Tibial artery (tissue), 4 donors: ENCODE results near the gene PPM1J.

ENCODE experiments used
- DNase-seq, 2 donors: peaks; one replicate each; pipeline ENCODE4 v3.0.0-alpha.2; 2019
- H3K27ac ChIP-seq, 2 donors: fragments of 200-600 bp; sonication (generic) in 1 of 2; 1 replicate in 1 of 2; 2 replicates in 1 of 2; pipeline ENCODE4 v1.5.1; 2018 to 2019; ENCODE audit warnings: mild to moderate bottlenecking in 1 of 2
- H3K27me3 ChIP-seq, 2 donors: fragments of 200-600 bp; sonication (generic) in 1 of 2; one replicate each; pipeline versions ENCODE4 v1.5.1 to v1.6.0; 2016 to 2019
- H3K36me3 ChIP-seq, 3 donors: fragments of 200-600 bp; sonication (generic) in 2 of 3; one replicate each; pipeline ENCODE4 v1.5.1; 2016 to 2019; ENCODE audit warnings: mild to moderate bottlenecking in 2 of 3
- H3K4me1 ChIP-seq, 4 donors: fragments of 200-600 bp; sonication (generic) in 2 of 4; 1 replicate in 3 of 4; 2 replicates in 1 of 4; pipeline ENCODE4 v1.5.1; 2016 to 2019
- H3K4me3 ChIP-seq, 2 donors: fragments of 200-600 bp; sonication (generic) in 1 of 2; 1 replicate in 1 of 2; 2 replicates in 1 of 2; pipeline ENCODE4 v1.5.1; 2018 to 2019; ENCODE audit warnings: mild to moderate bottlenecking in 2 of 2
- H3K9me3 ChIP-seq, 3 donors: fragments of 200-600 bp; sonication (generic) in 1 of 3; one replicate each; pipeline ENCODE4 v1.5.1; 2016 to 2019
- intact Hi-C: fragments of 100-400 bp; cut with DNase I; formaldehyde crosslinking; loops from one replicate; pipeline ENCODE4 v1.15.0; 2023; ENCODE audit warnings: low total_unique reads
- TF ChIP-seq, protein P1 (sequence below), 2 experiments: fragments of 200-600 bp in 1 of 2; fragments of 450-650 bp in 1 of 2; IDR thresholded peaks; one replicate each; pipeline ENCODE4 v1.5.1; 2017 to 2019; ENCODE audit warnings: antibody characterized with exemption in 2 of 2, mild to moderate bottlenecking in 1 of 2, moderate library complexity in 1 of 2

PPM1J gene

DNA sequence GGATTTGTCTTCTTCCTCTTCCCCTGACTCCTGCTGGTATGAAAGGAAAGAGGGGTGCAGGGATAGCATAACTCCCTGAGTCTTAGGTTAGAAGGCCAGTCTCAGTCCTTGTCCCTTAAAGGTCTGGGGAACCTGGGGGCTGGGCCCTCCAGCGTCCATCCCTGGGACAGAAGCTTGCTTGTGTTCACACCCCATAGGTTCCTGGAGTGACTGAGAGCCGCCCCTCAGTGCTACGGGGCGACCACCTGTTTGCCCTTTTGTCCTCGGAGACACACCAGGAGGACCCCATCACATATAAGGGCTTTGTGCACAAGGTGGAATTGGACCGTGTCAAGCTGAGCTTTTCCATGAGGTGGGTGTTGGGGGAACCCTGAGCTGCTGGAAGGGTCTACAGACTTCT, 21.3 kb downstream of the PPM1J start:
- H3K27me3 ChIP-seq = no peaks in the 10 kb centered on the region
- DNase-seq = peak in 1 of 2 donors; percentile 10
- H3K36me3 ChIP-seq = peaks cover 14 to 99% (median 87%) of the 10 kb centered on the region in 3 donors
- peaks cover 0 to 5% (median 0%) of the 10 kb centered on the region in 4 donors for H3K4me1 ChIP-seq
- TF ChIP-seq, protein P1, sequence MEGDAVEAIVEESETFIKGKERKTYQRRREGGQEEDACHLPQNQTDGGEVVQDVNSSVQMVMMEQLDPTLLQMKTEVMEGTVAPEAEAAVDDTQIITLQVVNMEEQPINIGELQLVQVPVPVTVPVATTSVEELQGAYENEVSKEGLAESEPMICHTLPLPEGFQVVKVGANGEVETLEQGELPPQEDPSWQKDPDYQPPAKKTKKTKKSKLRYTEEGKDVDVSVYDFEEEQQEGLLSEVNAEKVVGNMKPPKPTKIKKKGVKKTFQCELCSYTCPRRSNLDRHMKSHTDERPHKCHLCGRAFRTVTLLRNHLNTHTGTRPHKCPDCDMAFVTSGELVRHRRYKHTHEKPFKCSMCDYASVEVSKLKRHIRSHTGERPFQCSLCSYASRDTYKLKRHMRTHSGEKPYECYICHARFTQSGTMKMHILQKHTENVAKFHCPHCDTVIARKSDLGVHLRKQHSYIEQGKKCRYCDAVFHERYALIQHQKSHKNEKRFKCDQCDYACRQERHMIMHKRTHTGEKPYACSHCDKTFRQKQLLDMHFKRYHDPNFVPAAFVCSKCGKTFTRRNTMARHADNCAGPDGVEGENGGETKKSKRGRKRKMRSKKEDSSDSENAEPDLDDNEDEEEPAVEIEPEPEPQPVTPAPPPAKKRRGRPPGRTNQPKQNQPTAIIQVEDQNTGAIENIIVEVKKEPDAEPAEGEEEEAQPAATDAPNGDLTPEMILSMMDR (IDR thresholded peaks at IDR 0.05) = no peak
- H3K4me3 ChIP-seq = no peak overlapping the region
- H3K9me3 ChIP-seq = no peaks in the 10 kb centered on the region
- intact Hi-C loops = no loop called here
- H3K27ac ChIP-seq = no peak overlapping the region

DNA sequence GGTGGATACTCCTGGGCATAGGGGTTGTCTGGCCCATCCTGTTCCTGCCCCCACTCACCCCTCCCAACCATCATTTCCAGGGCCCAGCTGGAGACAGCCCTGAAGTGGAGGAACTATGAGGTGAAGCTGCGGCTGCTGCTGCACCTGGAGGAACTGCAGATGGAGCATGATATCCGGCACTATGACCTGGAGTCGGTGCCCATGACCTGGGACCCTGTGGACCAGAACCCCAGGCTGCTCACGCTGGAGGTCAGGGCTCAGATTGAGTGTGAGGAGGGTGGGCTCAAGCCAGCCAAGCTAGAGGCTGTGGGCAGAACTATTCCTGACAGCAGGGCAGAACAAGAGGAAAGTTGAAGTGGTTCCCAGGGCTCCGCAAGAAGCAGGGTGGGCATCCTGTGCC, 22.5 kb downstream of the PPM1J start:
- Histone ChIP-seq H3K4me3 (no peak overlapping the region), H3K9me3 (no peaks in the 10 kb centered on the region), H3K4me1 (peaks cover 0 to 7% (median 0%) of the 10 kb centered on the region in 4 donors), H3K27ac (no peak overlapping the region), H3K27me3 (no peaks in the 10 kb centered on the region), H3K36me3 (peaks cover 14 to 93% (median 76%) of the 10 kb centered on the region in 3 donors)
- peak in 1 of 2 donors; percentile 11 for DNase-seq
- TF ChIP-seq, protein P1 (IDR thresholded peaks at IDR 0.05) = no peak
- intact Hi-C loops = no loop called here

DNA sequence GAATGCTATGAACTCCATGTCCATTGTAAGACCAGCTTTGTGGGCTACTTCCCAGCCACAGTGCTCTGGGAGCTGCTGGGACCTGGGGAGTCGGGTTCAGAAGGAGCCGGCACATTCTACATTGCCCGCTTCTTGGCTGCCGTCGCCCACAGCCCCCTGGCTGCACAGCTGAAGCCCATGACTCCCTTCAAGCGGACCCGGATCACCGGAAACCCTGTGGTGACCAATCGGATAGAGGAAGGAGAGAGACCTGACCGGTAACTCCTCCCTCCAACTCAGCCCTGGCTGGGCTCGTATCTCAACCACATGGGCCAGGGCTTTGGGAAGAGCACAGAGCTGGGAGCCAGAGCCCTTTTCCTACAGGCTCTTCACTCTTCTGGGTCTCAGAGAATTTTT, 25.3 kb downstream of the PPM1J start:
- Histone ChIP-seq H3K27me3 (no peaks in the 10 kb centered on the region), H3K36me3 (peaks cover 14 to 64% (median 54%) of the 10 kb centered on the region in 3 donors), H3K9me3 (no peaks in the 10 kb centered on the region), H3K27ac (no peak overlapping the region), H3K4me1 (peaks cover 0 to 11% (median 0%) of the 10 kb centered on the region in 4 donors), H3K4me3 (no peak overlapping the region)
- TF ChIP-seq, protein P1 (IDR thresholded peaks at IDR 0.05) = no peak
- no peak for DNase-seq
- intact Hi-C loops = no loop called here

DNA sequence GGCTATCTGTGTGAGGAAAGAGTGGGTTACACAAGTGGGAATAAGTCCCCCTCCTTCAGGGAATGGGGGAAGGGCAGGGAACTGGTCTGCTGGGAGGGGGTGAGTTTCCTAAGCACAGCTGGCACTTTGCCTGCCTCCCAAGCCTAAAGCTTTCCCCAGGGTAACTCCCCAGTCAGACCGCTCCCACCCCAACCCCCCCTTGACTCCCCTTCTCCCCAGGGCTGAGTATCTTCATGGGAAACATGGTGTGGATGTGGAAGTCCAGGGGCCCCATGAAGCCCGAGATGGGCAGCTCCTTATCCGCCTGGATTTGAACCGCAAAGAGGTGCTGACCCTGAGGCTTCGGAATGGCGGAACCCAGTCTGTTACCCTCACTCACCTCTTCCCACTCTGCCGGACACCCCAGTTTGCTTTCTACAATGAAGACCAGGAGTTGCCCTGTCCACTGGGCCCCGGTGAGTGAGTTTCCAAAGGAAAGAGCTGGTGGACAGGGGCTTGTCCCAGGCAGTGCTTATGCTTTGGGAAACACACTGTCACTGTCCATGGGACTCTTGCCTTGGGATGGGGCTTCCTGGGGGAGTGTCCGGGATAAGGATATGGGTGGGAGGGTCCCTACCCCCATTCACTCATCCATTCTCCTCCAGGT, 25.8 kb downstream of the PPM1J start:
- peak in 1 of 2 donors; percentile 11 for DNase-seq
- Histone ChIP-seq H3K27ac (no peak overlapping the region), H3K4me3 (no peak overlapping the region), H3K4me1 (peaks cover 0 to 11% (median 0%) of the 10 kb centered on the region in 4 donors), H3K36me3 (peaks cover 14 to 59% (median 48%) of the 10 kb centered on the region in 3 donors), H3K27me3 (no peaks in the 10 kb centered on the region), H3K9me3 (no peaks in the 10 kb centered on the region)
- TF ChIP-seq, protein P1 (IDR thresholded peaks at IDR 0.05) = no peak
- intact Hi-C loops = no loop called here

DNA sequence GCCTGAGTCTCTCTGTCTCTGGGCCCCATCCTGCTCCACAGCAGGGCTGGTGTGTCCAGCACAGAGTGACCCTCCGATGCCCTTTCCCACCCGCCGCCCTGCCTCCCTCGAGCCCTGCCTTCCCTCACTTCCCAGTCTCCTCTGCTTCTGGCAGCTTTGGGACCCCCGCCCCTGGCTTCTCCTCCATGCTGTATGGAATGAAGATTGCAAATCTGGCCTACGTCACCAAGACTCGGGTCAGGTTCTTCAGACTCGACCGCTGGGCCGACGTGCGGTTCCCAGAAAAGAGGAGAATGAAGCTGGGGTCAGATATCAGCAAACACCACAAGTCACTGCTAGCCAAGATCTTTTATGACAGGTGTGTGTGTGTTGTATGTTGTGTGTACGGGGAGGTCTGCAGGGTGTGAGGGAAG, 26.3 kb downstream of the PPM1J start:
- TF ChIP-seq, protein P1 (IDR thresholded peaks at IDR 0.05) = no peak
- DNase-seq = peak in 1 of 2 donors; percentile 11
- Histone ChIP-seq H3K4me1 (peaks cover 0 to 11% (median 0%) of the 10 kb centered on the region in 4 donors), H3K27ac (no peak overlapping the region), H3K4me3 (no peak overlapping the region), H3K9me3 (no peaks in the 10 kb centered on the region), H3K36me3 (peaks cover 14 to 54% (median 43%) of the 10 kb centered on the region in 3 donors), H3K27me3 (no peaks in the 10 kb centered on the region)
- intact Hi-C loops = no loop called here
